K562 (cell line): ENCODE measurements around the gene SORCS1. TPM values are rescaled to one million over a fixed set of nuclear protein-coding genes. Genes with fewer than 3 reads are reported as not detected.

ENCODE experiments used
- ATAC-seq: fragments of 200-7000 bp; cut with Tn5 transposase; 3 replicates; pipeline ENCODE4 v1.9.1; 2020; ENCODE audit warnings: moderate library complexity
- BruUV-seq: library from RNA; stranded (reverse); fragments of 400-500 nt; replicated peaks from 2 replicates; lab custom pipeline; 2021; lab: Mats Ljungman, UMichigan
- CTCF ChIA-PET: fragments of 300-600 bp; formaldehyde crosslinking; extraction: SDS; loops from one replicate; lab custom pipeline; 2021; ENCODE audit warnings: low intra/inter-chr PET ratio; lab: Yijun Ruan, JAX
- POLR2A ChIA-PET: fragments of 300-600, 350-650 bp; sonication (Branson Sonifier 250); formaldehyde crosslinking; extraction: SDS; loops from one replicate; lab custom pipeline; 2021; ENCODE audit warnings: antibody characterized with exemption, inconsistent platforms; lab: Yijun Ruan, JAX
- DNase-seq, 4 experiments: peaks; one replicate each; pipeline versions ENCODE4 v3.0.0 to v3.0.0-alpha.2; 2011 to 2018; ENCODE audit warnings: low spot score in 3 of 4, mixed read lengths in 3 of 4; ENCODE audit errors: extremely low read depth in 1 of 4
- FAIRE-seq: peaks from 2 replicates; lab custom pipeline; 2011; peaks lifted over from hg19 to GRCh38; lab: Jason Lieb, UNC
- H2AFZ ChIP-seq: 2 replicates; pipeline ENCODE4 v1.6.0; 2011; ENCODE audit warnings: low read depth, low read length, control low read depth, inconsistent platforms
- H3K27ac ChIP-seq: fragments of 200-600 bp; 3 replicates; pipeline ENCODE4 v1.8.0; 2011; ENCODE audit warnings: low read depth, mild to moderate bottlenecking, control low read depth, inconsistent platforms, low read length, moderate library complexity, mixed read lengths; ENCODE audit errors: extremely low read depth
- H3K27me3 ChIP-seq, 2 experiments: fragments of 300-600 bp in 1 of 2; 2 replicates in 1 of 2; 3 replicates in 1 of 2; pipeline versions ENCODE4 v1.6.0 to v1.8.0; 2011; ENCODE audit warnings: inconsistent platforms in 2 of 2, low read length in 2 of 2, mild to moderate bottlenecking in 1 of 2, mixed read lengths in 1 of 2, moderate library complexity in 1 of 2; ENCODE audit not compliant: control insufficient read depth in 2 of 2, insufficient read depth in 2 of 2
- H3K36me3 ChIP-seq: fragments of 300-600 bp; 3 replicates; pipeline ENCODE4 v1.8.0; 2011; ENCODE audit warnings: mild to moderate bottlenecking, low read length, inconsistent platforms; ENCODE audit not compliant: control insufficient read depth, insufficient read depth
- H3K4me1 ChIP-seq, 2 experiments: fragments of 200-600 bp in 1 of 2; replicated peaks in 1 of 2; 2 replicates in 1 of 2; 3 replicates in 1 of 2; pipeline versions ENCODE4 v1.5.1 to v1.8.0; 2011; ENCODE audit warnings: inconsistent platforms in 2 of 2, low read length in 2 of 2, mild to moderate bottlenecking in 1 of 2, mixed read lengths in 1 of 2, moderate library complexity in 1 of 2; ENCODE audit not compliant: control insufficient read depth in 2 of 2, insufficient read depth in 2 of 2
- H3K4me2 ChIP-seq: 2 replicates; pipeline ENCODE4 v1.6.1; 2011; ENCODE audit warnings: low read length, control low read depth, inconsistent platforms, mixed read lengths; ENCODE audit not compliant: insufficient read depth
- H3K4me3 ChIP-seq: fragments of 200-600 bp; sonication (generic), shearing (Covaris generic); 2 replicates; pipeline ENCODE4 v1.5.1; 2016; ENCODE audit warnings: control low read depth, inconsistent platforms
- H3K79me2 ChIP-seq: fragments of 200-600 bp; 3 replicates; pipeline ENCODE4 v1.8.0; 2011; ENCODE audit warnings: low read length, inconsistent platforms; ENCODE audit not compliant: control insufficient read depth, insufficient read depth
- H3K9ac ChIP-seq, 2 experiments: 2 replicates each; pipeline versions ENCODE4 v1.6.0 to v1.6.1; 2011; ENCODE audit warnings: low read depth in 2 of 2, low read length in 2 of 2, control low read depth in 1 of 2, inconsistent platforms in 1 of 2, mild to moderate bottlenecking in 1 of 2, mixed read lengths in 1 of 2; ENCODE audit not compliant: insufficient read depth in 1 of 2
- H3K9me1 ChIP-seq: one replicate; pipeline ENCODE4 v1.6.0; 2011; ENCODE audit warnings: inconsistent platforms, mild to moderate bottlenecking, low read length, moderate library complexity; ENCODE audit not compliant: control insufficient read depth, insufficient read depth
- H3K9me3 ChIP-seq: replicated peaks from 2 replicates; pipeline ENCODE4 v1.5.1; 2011; ENCODE audit warnings: low read depth, low read length, inconsistent platforms; ENCODE audit not compliant: control insufficient read depth, insufficient read depth
- H4K20me1 ChIP-seq: replicated peaks from 2 replicates; pipeline ENCODE4 v1.6.1; 2011; ENCODE audit warnings: low read length, inconsistent platforms, mixed read lengths; ENCODE audit not compliant: control insufficient read depth, insufficient read depth
- BRF1 ChIP-seq: IDR thresholded peaks from 3 replicates; pipeline ENCODE4 v1.6.1; 2011; ENCODE audit warnings: borderline replicate concordance, mild to moderate bottlenecking; ENCODE audit not compliant: insufficient read length; ENCODE audit errors: extremely low read depth
- ETV6 ChIP-seq, 3 experiments: fragments of 150-350 bp in 1 of 3; sonication (generic) in 1 of 3; formaldehyde crosslinking in 1 of 3; IDR thresholded peaks; 2 replicates each; pipeline versions ENCODE4 v1.6.1 to v1.8.0; 2014 to 2022; ENCODE audit warnings: borderline replicate concordance in 2 of 3, low read depth in 2 of 3, antibody characterized with exemption in 1 of 3, low read length in 1 of 3, mild to moderate bottlenecking in 1 of 3, missing genetic modification reagents in 1 of 3
- EZH2 ChIP-seq: IDR thresholded peaks from 2 replicates; pipeline ENCODE4 v1.6.1; 2012; ENCODE audit warnings: low read depth, mild to moderate bottlenecking, inconsistent platforms, low read length, borderline replicate concordance
- GATAD2B ChIP-seq: fragments of 450-650 bp; IDR thresholded peaks from 2 replicates; pipeline ENCODE4 v1.6.1; 2017; ENCODE audit warnings: mild to moderate bottlenecking, borderline replicate concordance
- MBD2 ChIP-seq: sonication (generic); IDR thresholded peaks from 2 replicates; pipeline ENCODE4 v1.6.1; 2016; ENCODE audit warnings: low read depth, borderline replicate concordance
- MGA ChIP-seq: fragments of 450-650 bp; IDR thresholded peaks from 2 replicates; pipeline ENCODE4 v1.6.1; 2016; ENCODE audit warnings: mild to moderate bottlenecking, moderate library complexity
- PKNOX1 ChIP-seq: fragments of 450-650 bp; IDR thresholded peaks from 2 replicates; pipeline ENCODE4 v1.6.1; 2016
- SIRT6 ChIP-seq: IDR thresholded peaks from one replicate; pipeline ENCODE4 v1.6.1; 2012; ENCODE audit warnings: low read depth, mild to moderate bottlenecking, control low read depth, inconsistent platforms, low read length, moderate library complexity
- STAG1 ChIP-seq: sonication (generic); formaldehyde crosslinking; IDR thresholded peaks from 2 replicates; pipeline ENCODE4 v1.5.0; 2020; ENCODE audit warnings: missing genetic modification reagents, borderline replicate concordance
- ZC3H8 ChIP-seq: fragments of 450-650 bp; IDR thresholded peaks from 2 replicates; pipeline ENCODE4 v1.6.1; 2017
- WGBS: fragments of 100-300 bp; shearing (Covaris generic); methylation state at CpG from one replicate; pipeline ENCODE4 v1.1.6; 2016; ENCODE audit warnings: low coverage, mixed read lengths; ENCODE audit not compliant: insufficient coverage; ENCODE audit errors: missing lambda C conversion rate; 5-methylcytosine and 5-hydroxymethylcytosine counted together
- in situ Hi-C: fragments of 300-500 bp; cut with MboI; formaldehyde crosslinking; loops from 4 replicates; pipeline ENCODE4 v1.15.0; 2018; ENCODE audit warnings: inconsistent platforms, mixed read lengths
- intact Hi-C: fragments of 100-400 bp; cut with micrococcal nuclease; formaldehyde crosslinking; loops from 2 replicates; pipeline ENCODE4 v1.14.2; 2022
- polyA plus RNA-seq, 8 experiments: library from polyadenylated mRNA; depleted of rRNA in 4 of 8; stranded (reverse) in 5 of 8; unstranded in 3 of 8; fragments of >200 nt; fragmentation: Nextera tagmentation in 2 of 8; fragmentation: Illumina TruSeq in 1 of 8; extraction: Ambion mirVana in 2 of 8; extraction: Trizol in 1 of 8; gene quantifications; 2 replicates each; pipeline versions ENCODE4 v1.2.1 to v1.2.3, GENCODE V29; 2011 to 2014; ENCODE audit warnings: inconsistent platforms in 1 of 8, missing spikeins in 1 of 8
- total RNA-seq, 7 experiments: library from RNA; depleted of rRNA in 6 of 7; stranded (reverse); fragments of >200 nt in 6 of 7; fragmentation: Illumina TruSeq in 2 of 7; extraction: Trizol in 2 of 7; gene quantifications; 2 replicates each; pipeline versions ENCODE4 v1.2.1 to v1.2.3, GENCODE V29; 2011 to 2021; ENCODE audit warnings: low replicate concordance in 1 of 7

SORCS1 gene
- total and polyA plus RNA-seq, 9 of the 15 experiments (the other 6 are each of a cell fraction or from before 2014, with no cell fraction given) = 1.5 to 3.9 (median 2.7) TPM

- TF ChIP-seq GATAD2B = no peak
- no peak for TF ChIP-seq ETV6 (IDR thresholded peaks at IDR 0.05; ENCODE audit: borderline replicate concordance in 1 of 2, low read depth in 2 of 2, low read length in 1 of 2)
- TF ChIP-seq ETV6 (CRISPR knock-in tag; IDR thresholded peaks at IDR 0.05; ENCODE audit: borderline replicate concordance) = no peak
- TF ChIP-seq MBD2 = no peak
- TF ChIP-seq STAG1 = no peak
- TF ChIP-seq BRF1 = no peak
Observed at GRCh38 chr10:106802949-106803348, 361.6 kb downstream of the SORCS1 start (continued).

- Histone ChIP-seq H3K9me1 (no peaks in the 10 kb centered on the region), H3K79me2 (no peaks in the 10 kb centered on the region), H3K36me3 (no peaks in the 10 kb centered on the region), H3K9ac (no peak overlapping the region), H3K9me3 (no peaks in the 10 kb centered on the region), H3K4me2 (no peak overlapping the region), H4K20me1 (no peaks in the 10 kb centered on the region), H3K27me3 (no peaks in the 10 kb centered on the region), H3K4me3 (no peak overlapping the region), H3K4me1 (no peaks in the 10 kb centered on the region), H2AFZ (no peak overlapping the region), H3K27ac (no peak overlapping the region)
- FAIRE-seq (no peak), ATAC-seq (no peak), DNase-seq (no peak)
- no TSS peak for BruUV-seq
- intact Hi-C loops (no loop called here), in situ Hi-C loops (no loop called here)
- WGBS = 0% methylated on average over 1 of the region's 1 CpG
- ChIA-PET POLR2A (no interaction called here), CTCF (no interaction called here)
- no peak for TF ChIP-seq ZC3H8
- no peak for TF ChIP-seq PKNOX1
- TF ChIP-seq EZH2 = no peak
- no peak for TF ChIP-seq MGA
- no peak for TF ChIP-seq SIRT6
Observed at GRCh38 chr10:106799776-106800175, 364.7 kb downstream of the SORCS1 start.
